ENCODE measurements around the gene MGMT. TPM values are rescaled to one million over a fixed set of nuclear protein-coding genes. Genes with fewer than 3 reads are reported as not detected.

The MGMT gene
- total RNA-seq = 39.8 and 48.7 TPM in 2 replicates

GRCh38 chr10:129466703-129467358 is at the start of gene MGMT:
MGMT (plus strand) TSS chr10:129467241.

